Mesenchymal stem cell (in vitro differentiated cells and primary cell): ENCODE measurements around the gene DIAPH2.

Source experiments
- DNase-seq: peaks from one replicate; pipeline ENCODE4 v3.0.0-alpha.2; 2013
- H2AFZ ChIP-seq: one replicate; pipeline ENCODE4 v1.6.1; 2013; ENCODE audit warnings: low read depth, mild to moderate bottlenecking, control low read depth, inconsistent platforms, low read length, moderate library complexity
- H2AK5ac ChIP-seq: 2 replicates; pipeline ENCODE4 v1.6.1; 2013; ENCODE audit warnings: low read length, moderate library complexity, mild to moderate bottlenecking, inconsistent platforms; ENCODE audit not compliant: severe bottlenecking
- H2BK120ac ChIP-seq: one replicate; pipeline ENCODE4 v1.6.1; 2013; ENCODE audit warnings: low read depth, mild to moderate bottlenecking, inconsistent platforms, low read length, moderate library complexity
- H2BK12ac ChIP-seq, 2 experiments: one replicate each; pipeline ENCODE4 v1.6.1; 2013; ENCODE audit warnings: inconsistent platforms in 2 of 2, low read length in 2 of 2, mild to moderate bottlenecking in 2 of 2, moderate library complexity in 2 of 2, control low read depth in 1 of 2
- H2BK15ac ChIP-seq: one replicate; pipeline ENCODE4 v1.6.1; 2013; ENCODE audit warnings: mild to moderate bottlenecking, low read depth, inconsistent platforms; ENCODE audit not compliant: poor library complexity, severe bottlenecking
- H2BK5ac ChIP-seq: 2 replicates; pipeline ENCODE4 v1.6.1; 2013; ENCODE audit warnings: low read depth, mild to moderate bottlenecking, low read length, control low read depth, inconsistent platforms; ENCODE audit not compliant: poor library complexity, severe bottlenecking
- H3K14ac ChIP-seq, 2 experiments: one replicate each; pipeline ENCODE4 v1.6.1; 2013; ENCODE audit warnings: inconsistent platforms in 2 of 2, low read length in 2 of 2, control low read depth in 1 of 2, mild to moderate bottlenecking in 1 of 2, moderate library complexity in 1 of 2
- H3K18ac ChIP-seq, 2 experiments: one replicate each; pipeline ENCODE4 v1.6.1; 2013; ENCODE audit warnings: inconsistent platforms in 2 of 2, low read length in 2 of 2, control low read depth in 1 of 2, low read depth in 1 of 2, mild to moderate bottlenecking in 1 of 2
- H3K23ac ChIP-seq, 2 experiments: one replicate each; pipeline ENCODE4 v1.6.1; 2013; ENCODE audit warnings: inconsistent platforms in 2 of 2, low read length in 2 of 2, mild to moderate bottlenecking in 2 of 2, moderate library complexity in 2 of 2, control low read depth in 1 of 2
- H3K27ac ChIP-seq: 2 replicates; pipeline ENCODE4 v1.5.1; 2013; ENCODE audit warnings: mild to moderate bottlenecking, moderate library complexity, low read length, control low read depth, inconsistent platforms; ENCODE audit not compliant: poor library complexity, severe bottlenecking
- H3K27me3 ChIP-seq, 2 experiments: 2 replicates each; pipeline versions ENCODE4 v1.6.1 to v1.7.0; 2013; ENCODE audit warnings: low read length in 2 of 2, mild to moderate bottlenecking in 2 of 2, moderate library complexity in 2 of 2, control low read depth in 1 of 2, inconsistent platforms in 1 of 2; ENCODE audit not compliant: control insufficient read depth in 1 of 2, insufficient read depth in 1 of 2
- H3K36me3 ChIP-seq, 2 experiments: 2 replicates each; pipeline versions ENCODE4 v1.6.1 to v1.7.0; 2013; ENCODE audit warnings: low read length in 2 of 2, control low read depth in 1 of 2, inconsistent platforms in 1 of 2, low read depth in 1 of 2, mild to moderate bottlenecking in 1 of 2; ENCODE audit not compliant: insufficient read depth in 2 of 2, control insufficient read depth in 1 of 2
- H3K4ac ChIP-seq, 2 experiments: one replicate each; pipeline ENCODE4 v1.6.1; 2013; ENCODE audit warnings: inconsistent platforms in 2 of 2, low read length in 2 of 2, mild to moderate bottlenecking in 2 of 2, moderate library complexity in 2 of 2, control low read depth in 1 of 2, low read depth in 1 of 2
- H3K4me1 ChIP-seq: 2 replicates; pipeline ENCODE4 v1.6.1; 2013; ENCODE audit warnings: low read depth, low read length, control low read depth; ENCODE audit not compliant: control insufficient read depth, insufficient read depth
- H3K4me2 ChIP-seq: 2 replicates; pipeline ENCODE4 v1.6.1; 2013; ENCODE audit warnings: low read length, mild to moderate bottlenecking, inconsistent platforms; ENCODE audit not compliant: poor library complexity, severe bottlenecking
- H3K4me3 ChIP-seq, 2 experiments: 2 replicates each; pipeline versions ENCODE4 v1.5.1 to v1.7.0; 2013; ENCODE audit warnings: low read length in 2 of 2, mild to moderate bottlenecking in 2 of 2, control low read depth in 1 of 2, low read depth in 1 of 2; ENCODE audit not compliant: insufficient read depth in 1 of 2
- H3K79me1 ChIP-seq: replicated peaks from 2 replicates; pipeline ENCODE4 v1.6.1; 2013; ENCODE audit warnings: mild to moderate bottlenecking, control low read depth, low read length, inconsistent platforms; ENCODE audit not compliant: poor library complexity, severe bottlenecking
- H3K9ac ChIP-seq: 2 replicates; pipeline ENCODE4 v1.7.0; 2013; ENCODE audit warnings: mild to moderate bottlenecking, low read length, moderate library complexity
- H3K9me3 ChIP-seq: 2 replicates; pipeline ENCODE4 v1.7.0; 2013; ENCODE audit warnings: mild to moderate bottlenecking, low read length; ENCODE audit not compliant: control insufficient read depth
- H4K8ac ChIP-seq: one replicate; pipeline ENCODE4 v1.6.1; 2013; ENCODE audit warnings: inconsistent platforms, mild to moderate bottlenecking, low read length, moderate library complexity
- H4K91ac ChIP-seq: one replicate; pipeline ENCODE4 v1.6.1; 2013; ENCODE audit warnings: mild to moderate bottlenecking, low read length, inconsistent platforms
- WGBS: methylation state at CpG from one replicate; pipeline ENCODE4 v1.1.7; 2013; ENCODE audit warnings: mixed read lengths; 5-methylcytosine and 5-hydroxymethylcytosine counted together

The DIAPH2 gene

GRCh38 chrX:96721354-96721753 is 36.7 kb downstream of the DIAPH2 start:
- Histone ChIP-seq H2BK120ac (no peak overlapping the region), H2BK5ac (no peak overlapping the region), H3K14ac (no peak overlapping the region), H3K79me1 (peaks cover 1% of the 10 kb centered on the region), H2AK5ac (no peak overlapping the region), H3K23ac (no peak overlapping the region), H3K4ac (no peak overlapping the region), H3K4me2 (no peak overlapping the region), H3K4me1 (no peaks in the 10 kb centered on the region), H3K9me3 (peaks cover 14% of the 10 kb centered on the region), H2AFZ (no peak overlapping the region), H4K91ac (no peak overlapping the region), H4K8ac (no peak overlapping the region), H3K27ac (no peak overlapping the region), H3K36me3 (no peaks in the 10 kb centered on the region), H3K4me3 (no peak overlapping the region), H3K9ac (no peak overlapping the region), H2BK15ac (no peak overlapping the region), H3K27me3 (no peaks in the 10 kb centered on the region), H2BK12ac (no peak overlapping the region), H3K18ac (no peak overlapping the region)
- peak; percentile 7 for DNase-seq

GRCh38 chrX:96722781-96723180 is 38.1 kb downstream of the DIAPH2 start:
- no peak overlapping the region for H2AFZ ChIP-seq
- no peak overlapping the region for H3K4me2 ChIP-seq
- no peaks in the 10 kb centered on the region for H3K36me3 ChIP-seq
- H2BK15ac ChIP-seq = no peak overlapping the region
- no peak overlapping the region for H3K23ac ChIP-seq
- H3K27ac ChIP-seq = no peak overlapping the region
- H2AK5ac ChIP-seq = no peak overlapping the region
- H3K4me3 ChIP-seq = no peak overlapping the region
- no peak overlapping the region for H3K14ac ChIP-seq
- H2BK12ac ChIP-seq = no peak overlapping the region
- peaks cover 1% of the 10 kb centered on the region for H3K79me1 ChIP-seq
- H3K4ac ChIP-seq = no peak overlapping the region
- H4K8ac ChIP-seq = no peak overlapping the region
- no peak overlapping the region for H4K91ac ChIP-seq
- H3K9ac ChIP-seq = no peak overlapping the region
- no peak overlapping the region for H2BK5ac ChIP-seq
- H3K4me1 ChIP-seq = no peaks in the 10 kb centered on the region
- no CpG with 5 or more reads among the region's 2 CpGs for WGBS
- no peak overlapping the region for H3K18ac ChIP-seq
- no peaks in the 10 kb centered on the region for H3K27me3 ChIP-seq
- no peak for DNase-seq
- H3K9me3 ChIP-seq = peaks cover 14% of the 10 kb centered on the region
- no peak overlapping the region for H2BK120ac ChIP-seq

- no peak overlapping the region for H2AFZ ChIP-seq
- H2BK12ac ChIP-seq = no peak overlapping the region
- no peak for DNase-seq
- peaks cover 3% of the 10 kb centered on the region for H3K79me1 ChIP-seq
- no peaks in the 10 kb centered on the region for H3K36me3 ChIP-seq
- H3K23ac ChIP-seq = no peak overlapping the region
- H3K4ac ChIP-seq = no peak overlapping the region
- H3K14ac ChIP-seq = no peak overlapping the region
- no peak overlapping the region for H2BK5ac ChIP-seq
- no peak overlapping the region for H2AK5ac ChIP-seq
- no peak overlapping the region for H3K18ac ChIP-seq
- no peak overlapping the region for H2BK15ac ChIP-seq
- H3K9ac ChIP-seq = no peak overlapping the region
- no peak overlapping the region for H3K4me3 ChIP-seq
- no peak overlapping the region for H2BK120ac ChIP-seq
- H3K4me1 ChIP-seq = no peaks in the 10 kb centered on the region
- no peaks in the 10 kb centered on the region for H3K9me3 ChIP-seq
- no peak overlapping the region for H4K8ac ChIP-seq
- H4K91ac ChIP-seq = no peak overlapping the region
- WGBS = no CpG with 5 or more reads among the region's 1 CpG
- H3K4me2 ChIP-seq = no peak overlapping the region
- H3K27ac ChIP-seq = no peak overlapping the region
- H3K27me3 ChIP-seq = no peaks in the 10 kb centered on the region
Measured at GRCh38 chrX:96729053-96729452, 44.4 kb downstream of the DIAPH2 start.

GRCh38 chrX:96729868-96730643 is 45.4 kb downstream of the DIAPH2 start:
- peaks cover 3% of the 10 kb centered on the region for H3K79me1 ChIP-seq
- no peak overlapping the region for H3K4me2 ChIP-seq
- no peak overlapping the region for H2BK120ac ChIP-seq
- no peak overlapping the region for H4K8ac ChIP-seq
- no peaks in the 10 kb centered on the region for H3K9me3 ChIP-seq
- H3K36me3 ChIP-seq = no peaks in the 10 kb centered on the region
- no peak overlapping the region for H2BK15ac ChIP-seq
- H3K4ac ChIP-seq = no peak overlapping the region
- H3K4me1 ChIP-seq = no peaks in the 10 kb centered on the region
- H3K9ac ChIP-seq = no peak overlapping the region
- no peak for DNase-seq
- 100% methylated on average over 1 of the region's 2 CpGs for WGBS
- H3K4me3 ChIP-seq = no peak overlapping the region
- H2BK5ac ChIP-seq = no peak overlapping the region
- H2AK5ac ChIP-seq = no peak overlapping the region
- H3K18ac ChIP-seq = no peak overlapping the region
- no peaks in the 10 kb centered on the region for H3K27me3 ChIP-seq
- no peak overlapping the region for H3K27ac ChIP-seq
- no peak overlapping the region for H3K14ac ChIP-seq
- no peak overlapping the region for H3K23ac ChIP-seq
- H2BK12ac ChIP-seq = no peak overlapping the region
- no peak overlapping the region for H4K91ac ChIP-seq
- no peak overlapping the region for H2AFZ ChIP-seq
